T-helper 2 cell treated with Interferon-gamma antibody and Interleukin-4, amounts not matched to agents 5 μg/mL and 100 μg/mL, for 36 hours (primary cell): ENCODE measurements around the gene OXSR1.
"Not testable (repeated sequence)": the region's sequence is repeated elsewhere in the genome, so short reads cannot be mapped to it uniquely, and the experiment has no call there.

Source experiments
- DNase-seq: peaks from one replicate; pipeline ENCODE4 v3.0.0; 2021; ENCODE audit warnings: low spot score
- H3K27ac Mint-ChIP-seq: one replicate; pipeline ENCODE4 v1.8.0; 2021; ENCODE audit warnings: mild to moderate bottlenecking, mixed read lengths
- H3K27me3 Mint-ChIP-seq: one replicate; pipeline ENCODE4 v1.8.0; 2021; ENCODE audit warnings: low read depth, mixed read lengths
- H3K36me3 Mint-ChIP-seq: one replicate; pipeline ENCODE4 v1.8.0; 2021; ENCODE audit warnings: low read depth, mixed read lengths
- H3K4me1 Mint-ChIP-seq: one replicate; pipeline ENCODE4 v1.8.0; 2021; ENCODE audit warnings: low read depth, mixed read lengths
- H3K4me3 Mint-ChIP-seq: one replicate; pipeline ENCODE4 v1.8.0; 2022; ENCODE audit warnings: mild to moderate bottlenecking, moderate library complexity, mixed read lengths
- H3K9me3 Mint-ChIP-seq: one replicate; pipeline ENCODE4 v1.8.0; 2021; ENCODE audit warnings: mixed read lengths

The OXSR1 gene

GRCh38 chr3:38276917-38277630, 111.7 kb downstream of the OXSR1 start:
- Mint-ChIP-seq H3K4me1 (no peaks in the 10 kb centered on the region), H3K4me3 (no peak overlapping the region), H3K36me3 (peaks cover 3% of the 10 kb centered on the region), H3K27me3 (no peaks in the 10 kb centered on the region), H3K27ac (no peak overlapping the region), H3K9me3 (no peaks in the 10 kb centered on the region)
- DNase-seq = no peak

DNA sequence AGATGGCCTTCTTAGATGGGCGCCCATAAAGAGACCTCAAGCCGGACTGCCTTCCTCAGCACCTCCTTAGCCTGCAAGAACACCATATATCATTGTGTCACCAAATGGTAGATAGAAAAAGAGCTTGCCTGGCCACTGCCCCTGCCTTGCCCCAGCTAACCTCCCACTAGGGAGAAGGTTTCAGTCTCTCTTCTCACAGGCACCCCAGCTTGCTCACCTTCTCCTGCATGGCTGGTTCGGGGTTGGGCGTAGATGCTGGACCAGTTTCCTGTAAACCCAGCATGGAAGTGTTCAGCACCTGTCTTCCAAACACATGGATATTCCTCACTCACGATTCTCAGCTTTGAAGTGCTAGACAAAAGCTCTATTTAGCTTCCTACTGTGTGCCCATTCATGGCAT, 113.5 kb downstream of the OXSR1 start:
- Mint-ChIP-seq H3K4me3 (no peak overlapping the region), H3K27me3 (no peaks in the 10 kb centered on the region), H3K36me3 (peaks cover 3% of the 10 kb centered on the region), H3K27ac (no peak overlapping the region), H3K4me1 (no peaks in the 10 kb centered on the region), H3K9me3 (no peaks in the 10 kb centered on the region)
- DNase-seq = no peak

- no peak for DNase-seq
- Mint-ChIP-seq H3K36me3 (peaks cover 3% of the 10 kb centered on the region), H3K9me3 (no peaks in the 10 kb centered on the region), H3K4me3 (no peak within 1 kb of the TSS), H3K27ac (no peak within 1 kb of the TSS), H3K27me3 (no peaks in the 10 kb centered on the region), H3K4me1 (no peaks in the 10 kb centered on the region)
These were observed 116.8 kb downstream of the OXSR1 start, which contains the start of gene SLC22A14 for GRCh38 chr3:38281895-38282686. SLC22A14 (plus strand) TSS chr3:38282294; CDS start chr3:38306027, 23,733 bp downstream.

DNA sequence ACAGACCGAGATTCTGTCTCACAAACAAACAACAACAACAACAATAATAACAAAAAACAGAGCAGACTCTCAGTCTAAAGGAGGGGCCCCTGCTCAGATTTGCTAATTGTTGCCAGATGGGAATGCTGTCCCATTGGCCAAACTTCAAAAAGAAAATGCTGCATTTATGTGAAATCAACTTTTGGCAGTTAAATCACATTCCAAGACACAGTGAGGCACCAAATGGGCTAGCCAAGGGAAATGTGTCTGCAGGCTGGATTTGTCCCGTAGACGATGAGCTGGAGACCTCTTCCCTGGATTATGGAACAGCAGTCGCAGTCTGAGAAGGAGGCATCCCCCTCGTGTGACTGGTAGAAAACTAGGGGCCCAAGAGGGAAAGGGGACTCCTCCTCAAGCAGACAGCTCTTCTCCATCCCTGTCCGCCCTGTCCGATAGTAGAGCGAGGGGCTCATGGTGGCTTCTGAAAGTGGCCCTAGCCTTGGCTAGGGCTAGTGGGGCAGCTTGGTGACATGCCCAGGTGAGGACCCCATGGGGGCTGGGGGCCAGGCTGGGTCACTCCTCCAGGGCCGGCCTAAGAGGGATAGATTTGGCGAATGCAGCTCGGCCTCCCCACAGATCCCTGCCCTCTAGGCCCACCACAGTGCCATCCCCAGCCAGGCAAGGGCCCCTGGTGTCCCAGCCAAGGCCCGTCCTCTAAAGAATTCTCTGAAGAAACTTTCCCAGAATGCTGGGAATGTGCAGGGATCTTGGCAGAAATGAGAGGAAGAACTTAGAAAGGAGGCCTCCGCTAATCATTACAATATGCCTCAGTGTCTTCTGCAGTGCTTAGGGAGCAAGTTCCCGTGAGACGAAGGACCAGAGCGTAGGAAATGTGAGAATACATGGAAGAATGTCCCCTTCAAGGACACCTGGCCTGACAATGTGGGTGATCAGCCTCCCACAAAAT, 118.7 kb downstream of the OXSR1 start:
- peaks cover 4% of the 10 kb centered on the region for H3K27me3 Mint-ChIP-seq
- no peaks in the 10 kb centered on the region for H3K36me3 Mint-ChIP-seq
- no peak for DNase-seq
- H3K27ac Mint-ChIP-seq = no peak overlapping the region
- no peaks in the 10 kb centered on the region for H3K9me3 Mint-ChIP-seq
- no peaks in the 10 kb centered on the region for H3K4me1 Mint-ChIP-seq
- no peak overlapping the region for H3K4me3 Mint-ChIP-seq

DNA sequence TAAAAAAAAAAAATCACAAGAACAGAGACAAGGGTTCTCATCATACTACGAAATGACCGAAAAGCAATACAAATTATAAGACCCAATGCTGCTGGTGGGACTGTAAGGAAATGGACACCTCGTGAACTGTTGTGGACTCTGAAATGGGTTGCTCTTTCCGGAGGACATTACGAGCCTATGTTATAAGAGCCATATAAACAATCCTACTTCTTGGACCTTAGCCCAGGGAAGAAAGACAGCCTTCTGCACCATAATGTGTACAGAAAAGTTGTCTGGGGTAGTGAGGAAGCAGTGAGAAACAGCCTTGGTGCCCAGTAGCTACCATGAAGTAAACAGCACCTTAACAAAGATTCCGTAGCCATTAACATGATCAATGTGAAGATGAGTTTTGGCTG, 119.4 kb downstream of the OXSR1 start:
- Mint-ChIP-seq H3K36me3 (no peaks in the 10 kb centered on the region), H3K9me3 (no peaks in the 10 kb centered on the region), H3K27ac (no peak overlapping the region), H3K4me3 (no peak overlapping the region), H3K4me1 (no peaks in the 10 kb centered on the region), H3K27me3 (peaks cover 7% of the 10 kb centered on the region)
- DNase-seq = no peak

DNA sequence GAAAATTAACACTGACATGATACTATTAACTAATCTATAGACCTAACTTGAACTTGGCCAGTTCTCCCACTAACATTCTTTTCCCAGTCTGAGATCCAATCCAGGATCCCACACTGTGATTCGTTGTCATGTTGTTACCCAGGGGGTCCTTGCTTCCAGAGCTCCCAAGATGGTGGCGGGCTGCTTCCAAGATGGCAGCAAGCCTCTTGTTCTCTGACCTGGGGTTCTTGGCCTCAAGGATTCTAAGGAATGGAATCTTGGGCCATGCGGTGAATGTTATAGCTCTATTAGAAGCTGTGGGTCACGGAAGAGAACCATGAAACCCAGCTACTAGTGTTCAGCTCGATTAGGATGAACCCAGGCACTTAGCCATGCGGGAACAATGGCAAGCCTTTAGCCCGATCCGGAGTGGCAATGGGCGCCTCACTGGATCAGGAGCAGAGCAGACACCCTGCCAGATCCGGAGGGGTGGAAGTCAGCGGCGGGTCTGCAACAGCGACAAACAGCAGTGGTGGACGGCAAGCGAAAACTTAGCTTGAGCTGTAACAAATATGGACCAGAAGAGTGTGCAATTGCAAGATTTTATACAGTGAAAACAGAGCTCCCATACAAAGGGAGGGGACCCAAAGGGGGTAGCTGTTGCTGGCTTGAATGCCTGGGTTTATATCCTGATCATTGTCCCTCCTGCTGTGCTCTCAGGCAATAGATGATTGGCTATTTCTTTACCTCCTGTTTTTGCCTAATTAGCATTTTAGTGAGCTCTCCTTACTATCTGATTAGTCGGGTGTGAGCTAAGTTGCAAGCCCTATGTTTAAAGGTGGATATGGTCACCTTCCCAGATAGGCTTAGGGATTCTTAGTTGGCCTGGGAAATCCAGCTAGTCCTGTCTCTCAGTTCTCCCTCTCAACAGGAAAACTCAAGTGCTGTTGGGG, 124.2 kb downstream of the OXSR1 start:
- H3K27ac Mint-ChIP-seq, H3K4me1 Mint-ChIP-seq, H3K9me3 Mint-ChIP-seq, H3K27me3 Mint-ChIP-seq, H3K36me3 Mint-ChIP-seq, H3K4me3 Mint-ChIP-seq, DNase-seq: not testable (repeated sequence)

GRCh38 chr3:38297053-38297452, 131.7 kb downstream of the OXSR1 start:
- not testable (repeated sequence) for DNase-seq, H3K27ac Mint-ChIP-seq, H3K4me3 Mint-ChIP-seq, H3K9me3 Mint-ChIP-seq, H3K4me1 Mint-ChIP-seq, H3K36me3 Mint-ChIP-seq
- H3K27me3 Mint-ChIP-seq = peaks cover 22% of the 10 kb centered on the region

DNA sequence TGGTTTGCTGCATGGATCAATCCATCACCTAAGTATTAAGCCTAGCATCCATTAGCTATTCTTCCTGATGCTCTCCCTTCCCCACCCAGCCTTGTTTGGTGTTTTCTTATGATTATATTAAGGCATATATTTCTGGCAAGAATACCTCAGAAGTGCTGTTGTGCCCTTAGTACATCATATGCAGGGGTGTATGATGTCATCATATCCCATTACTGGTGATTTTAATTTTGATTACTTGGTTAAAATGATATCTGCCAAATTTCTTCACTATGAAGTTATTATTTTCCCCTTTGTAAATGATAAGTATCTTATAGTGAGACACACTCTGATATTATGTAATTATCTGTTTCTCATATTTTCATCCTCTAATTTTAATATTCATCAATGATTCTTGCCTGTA, 132.2 kb downstream of the OXSR1 start:
- Mint-ChIP-seq H3K27me3 (peaks cover 22% of the 10 kb centered on the region), H3K4me1 (no peaks in the 10 kb centered on the region), H3K36me3 (no peaks in the 10 kb centered on the region), H3K4me3 (no peak overlapping the region), H3K9me3 (no peaks in the 10 kb centered on the region), H3K27ac (no peak overlapping the region)
- no peak for DNase-seq

- Mint-ChIP-seq H3K4me3 (no peak overlapping the region), H3K9me3 (no peaks in the 10 kb centered on the region), H3K4me1 (no peaks in the 10 kb centered on the region), H3K36me3 (no peaks in the 10 kb centered on the region), H3K27ac (no peak overlapping the region), H3K27me3 (peaks cover 24% of the 10 kb centered on the region)
- no peak for DNase-seq
These were observed 132.8 kb downstream of the OXSR1 start for GRCh38 chr3:38297947-38298711.
